Mesendoderm (in vitro differentiated cells): ENCODE data around the gene SMARCA2.

ENCODE experiments used
- DNase-seq: peaks from one replicate; pipeline ENCODE4 v3.0.0; 2013
- H2AK5ac ChIP-seq: 2 replicates; pipeline ENCODE4 v1.6.1; 2013; ENCODE audit warnings: low read length, inconsistent platforms
- H2BK120ac ChIP-seq: 2 replicates; pipeline ENCODE4 v1.6.1; 2013; ENCODE audit warnings: low read depth, mild to moderate bottlenecking, low read length, moderate library complexity, mixed read lengths
- H2BK15ac ChIP-seq: replicated peaks from 2 replicates; pipeline ENCODE4 v1.6.1; 2013; ENCODE audit warnings: low read depth, mild to moderate bottlenecking, moderate library complexity
- H2BK5ac ChIP-seq: 2 replicates; pipeline ENCODE4 v1.6.1; 2013; ENCODE audit warnings: low read length, inconsistent platforms
- H3K18ac ChIP-seq: 2 replicates; pipeline ENCODE4 v1.6.1; 2013; ENCODE audit warnings: mild to moderate bottlenecking, low read length, mixed read lengths
- H3K23ac ChIP-seq: one replicate; pipeline ENCODE4 v1.6.1; 2013; ENCODE audit warnings: low read length
- H3K27ac ChIP-seq: 2 replicates; pipeline ENCODE4 v1.5.1; 2013; ENCODE audit warnings: low read depth, mild to moderate bottlenecking, inconsistent platforms, low read length, moderate library complexity
- H3K27me3 ChIP-seq: 2 replicates; pipeline ENCODE4 v1.6.1; 2013; ENCODE audit warnings: low read length, control low read depth, mild to moderate bottlenecking, inconsistent platforms; ENCODE audit not compliant: insufficient read depth, poor library complexity
- H3K36me3 ChIP-seq: 2 replicates; pipeline ENCODE4 v1.6.1; 2013; ENCODE audit warnings: low read length, inconsistent platforms; ENCODE audit not compliant: control insufficient read depth, insufficient read depth
- H3K4ac ChIP-seq: one replicate; pipeline ENCODE4 v1.6.1; 2013; ENCODE audit warnings: low read depth, mild to moderate bottlenecking, low read length, moderate library complexity
- H3K4me1 ChIP-seq: 2 replicates; pipeline ENCODE4 v1.6.1; 2013; ENCODE audit warnings: low read depth, low read length, inconsistent platforms; ENCODE audit not compliant: control insufficient read depth
- H3K4me2 ChIP-seq: 2 replicates; pipeline ENCODE4 v1.6.1; 2013; ENCODE audit warnings: low read length
- H3K4me3 ChIP-seq: 2 replicates; pipeline ENCODE4 v1.5.1; 2013; ENCODE audit warnings: mild to moderate bottlenecking, low read length
- H3K56ac ChIP-seq: one replicate; pipeline ENCODE4 v1.6.1; 2013; ENCODE audit warnings: low read length
- H3K79me1 ChIP-seq: 2 replicates; pipeline ENCODE4 v1.6.1; 2013; ENCODE audit warnings: low read length, inconsistent platforms
- H3K79me2 ChIP-seq: 2 replicates; pipeline ENCODE4 v1.6.1; 2013; ENCODE audit warnings: mild to moderate bottlenecking, low read length; ENCODE audit not compliant: control insufficient read depth, insufficient read depth
- H3K9ac ChIP-seq: 2 replicates; pipeline ENCODE4 v1.6.1; 2013; ENCODE audit warnings: low read length, inconsistent platforms
- H4K5ac ChIP-seq: one replicate; pipeline ENCODE4 v1.6.1; 2013; ENCODE audit warnings: low read length
- H4K8ac ChIP-seq: one replicate; pipeline ENCODE4 v1.6.1; 2013; ENCODE audit warnings: low read depth, mild to moderate bottlenecking, control low read depth, low read length, moderate library complexity
- WGBS: extraction: QIAGEN DNeasy Blood & Tissue Kit; methylation state at CpG from one replicate; pipeline ENCODE4 v1.1.7; 2013; ENCODE audit warnings: low lambda C conversion rate, missing lambda C conversion rate; ENCODE audit not compliant: insufficient coverage; ENCODE audit errors: extremely low coverage; 5-methylcytosine and 5-hydroxymethylcytosine counted together

The SMARCA2 gene

DNA sequence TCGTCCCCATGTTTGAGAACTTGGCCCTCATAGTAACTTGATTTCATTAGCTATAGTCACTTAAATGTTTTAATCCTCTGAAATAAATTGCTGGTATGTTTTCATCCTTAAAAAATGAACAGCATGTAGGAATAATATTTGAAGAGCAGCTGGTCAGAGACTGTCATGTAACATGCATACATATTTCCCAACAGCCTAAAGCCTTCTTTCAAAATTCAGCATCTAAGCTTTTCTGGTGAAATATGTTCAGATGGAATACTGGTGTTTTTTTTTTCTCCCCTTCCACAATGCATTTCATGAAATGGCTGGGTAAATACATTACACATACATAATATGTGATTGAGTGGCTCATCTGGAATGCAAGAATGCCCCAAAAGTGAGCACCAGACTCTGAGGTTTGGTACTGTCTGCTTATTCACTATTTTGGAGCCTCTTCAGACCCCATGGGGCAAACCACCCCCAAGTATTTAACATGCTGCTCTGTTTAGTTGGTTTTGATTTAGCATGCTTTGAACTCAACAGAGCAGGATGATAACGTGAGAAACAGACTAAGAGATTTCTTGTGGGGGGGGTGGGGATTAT, 94.0 kb downstream of the SMARCA2 start:
- no peaks in the 10 kb centered on the region for H3K4me1 ChIP-seq
- H2BK15ac ChIP-seq = no peak overlapping the region
- no peak overlapping the region for H3K9ac ChIP-seq
- H3K4me3 ChIP-seq = no peak overlapping the region
- no peak overlapping the region for H4K5ac ChIP-seq
- H3K27ac ChIP-seq = no peak overlapping the region
- no peak for DNase-seq
- WGBS = no CpG with 5 or more reads among the region's 2 CpGs
- no peak overlapping the region for H3K4me2 ChIP-seq
- no peak overlapping the region for H3K56ac ChIP-seq
- H3K79me1 ChIP-seq = no peaks in the 10 kb centered on the region
- no peak overlapping the region for H2AK5ac ChIP-seq
- no peaks in the 10 kb centered on the region for H3K27me3 ChIP-seq
- H3K4ac ChIP-seq = no peak overlapping the region
- no peak overlapping the region for H3K18ac ChIP-seq
- no peak overlapping the region for H4K8ac ChIP-seq
- no peaks in the 10 kb centered on the region for H3K79me2 ChIP-seq
- H2BK5ac ChIP-seq = no peak overlapping the region
- no peak overlapping the region for H2BK120ac ChIP-seq
- H3K36me3 ChIP-seq = no peaks in the 10 kb centered on the region
- no peak overlapping the region for H3K23ac ChIP-seq

DNA sequence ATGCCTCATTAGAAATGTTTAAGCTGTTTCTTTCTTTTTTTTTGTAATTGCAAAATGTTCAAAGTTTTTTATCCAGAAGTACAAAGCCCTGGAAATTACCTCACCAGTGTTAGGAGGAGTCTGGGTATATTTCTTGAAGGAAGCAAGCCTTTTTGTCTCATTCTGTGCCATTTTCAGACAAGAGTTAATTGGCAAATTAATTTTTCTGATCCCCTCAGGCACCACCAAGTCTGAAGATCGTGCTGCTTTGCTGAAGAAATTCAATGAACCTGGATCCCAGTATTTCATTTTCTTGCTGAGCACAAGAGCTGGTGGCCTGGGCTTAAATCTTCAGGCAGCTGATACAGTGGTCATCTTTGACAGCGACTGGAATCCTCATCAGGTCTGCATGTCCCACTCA, 94.9 kb downstream of the SMARCA2 start:
- WGBS = no CpG with 5 or more reads among the region's 2 CpGs
- no peak overlapping the region for H3K27ac ChIP-seq

GRCh38 chr9:2116073-2116472, 100.9 kb downstream of the SMARCA2 start:
- H2BK120ac ChIP-seq = no peak overlapping the region
- no peak overlapping the region for H3K18ac ChIP-seq
- no peak overlapping the region for H3K9ac ChIP-seq
- H2AK5ac ChIP-seq = no peak overlapping the region
- WGBS = no CpG with 5 or more reads among the region's 3 CpGs
- H3K56ac ChIP-seq = no peak overlapping the region
- H4K8ac ChIP-seq = no peak overlapping the region
- no peaks in the 10 kb centered on the region for H3K36me3 ChIP-seq
- H2BK15ac ChIP-seq = no peak overlapping the region
- no peak overlapping the region for H3K4ac ChIP-seq
- DNase-seq = peak; percentile 67
- H3K4me3 ChIP-seq = no peak overlapping the region
- no peaks in the 10 kb centered on the region for H3K27me3 ChIP-seq
- H3K79me1 ChIP-seq = no peaks in the 10 kb centered on the region
- H3K27ac ChIP-seq = no peak overlapping the region
- H4K5ac ChIP-seq = no peak overlapping the region
- no peaks in the 10 kb centered on the region for H3K4me1 ChIP-seq
- H3K23ac ChIP-seq = no peak overlapping the region
- no peak overlapping the region for H2BK5ac ChIP-seq
- H3K79me2 ChIP-seq = no peaks in the 10 kb centered on the region
- H3K4me2 ChIP-seq = no peak overlapping the region

More for the DNA sequence above, 94.9 kb downstream of the SMARCA2 start:
- H3K79me2 ChIP-seq = no peaks in the 10 kb centered on the region
- H2BK15ac ChIP-seq = no peak overlapping the region
- no peaks in the 10 kb centered on the region for H3K79me1 ChIP-seq
- H3K4me2 ChIP-seq = no peak overlapping the region
- no peaks in the 10 kb centered on the region for H3K36me3 ChIP-seq
- H3K23ac ChIP-seq = no peak overlapping the region
- H4K5ac ChIP-seq = no peak overlapping the region
- H2AK5ac ChIP-seq = no peak overlapping the region
- H3K4ac ChIP-seq = no peak overlapping the region
- H4K8ac ChIP-seq = no peak overlapping the region
- no peak for DNase-seq
- H3K56ac ChIP-seq = no peak overlapping the region
- no peaks in the 10 kb centered on the region for H3K4me1 ChIP-seq
- H2BK5ac ChIP-seq = no peak overlapping the region
- no peak overlapping the region for H3K4me3 ChIP-seq
- no peak overlapping the region for H3K9ac ChIP-seq
- no peaks in the 10 kb centered on the region for H3K27me3 ChIP-seq
- H2BK120ac ChIP-seq = no peak overlapping the region
- no peak overlapping the region for H3K18ac ChIP-seq

DNA sequence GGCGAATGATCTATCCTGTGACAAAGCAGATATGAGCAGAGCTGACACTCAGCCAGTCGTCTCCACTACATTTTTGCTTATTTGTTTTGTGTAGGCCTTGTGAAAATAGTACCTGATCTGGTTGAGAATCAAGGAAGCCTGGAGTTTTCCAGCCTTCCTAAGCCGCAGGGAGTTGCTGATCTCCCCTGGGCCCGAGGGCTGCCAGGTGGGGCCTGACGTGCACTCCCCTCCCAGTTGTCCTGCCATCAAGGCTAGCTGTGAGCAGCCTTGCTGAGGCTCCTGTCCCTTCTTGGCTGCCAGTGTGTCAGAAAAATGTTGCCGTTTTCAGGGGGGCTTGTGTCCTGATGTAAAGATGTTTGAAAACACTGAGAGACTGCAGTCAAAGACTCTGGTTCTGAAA, 102.4 kb downstream of the SMARCA2 start:
- WGBS = no CpG with 5 or more reads among the region's 6 CpGs
- no peaks in the 10 kb centered on the region for H3K4me1 ChIP-seq

GRCh38 chr9:2119566-2119965, 104.4 kb downstream of the SMARCA2 start:
- Histone ChIP-seq H3K79me1 (no peaks in the 10 kb centered on the region), H3K4me1 (no peaks in the 10 kb centered on the region), H3K36me3 (no peaks in the 10 kb centered on the region), H2BK120ac (no peak overlapping the region), H3K4ac (no peak overlapping the region), H3K23ac (no peak overlapping the region), H2AK5ac (no peak overlapping the region), H2BK5ac (no peak overlapping the region), H3K27ac (no peak overlapping the region), H3K4me3 (no peak overlapping the region), H3K18ac (no peak overlapping the region), H2BK15ac (no peak overlapping the region), H3K56ac (no peak overlapping the region), H3K9ac (no peak overlapping the region), H4K8ac (no peak overlapping the region), H3K27me3 (no peaks in the 10 kb centered on the region), H4K5ac (no peak overlapping the region), H3K79me2 (no peaks in the 10 kb centered on the region), H3K4me2 (no peak overlapping the region)
- no peak for DNase-seq
- WGBS = no CpG with 5 or more reads among the region's 9 CpGs

More for the DNA sequence above, 102.4 kb downstream of the SMARCA2 start:
- no peak overlapping the region for H4K8ac ChIP-seq
- no peaks in the 10 kb centered on the region for H3K79me1 ChIP-seq
- no peak overlapping the region for H3K18ac ChIP-seq
- no peak overlapping the region for H2BK5ac ChIP-seq
- no peak overlapping the region for H4K5ac ChIP-seq
- H3K23ac ChIP-seq = no peak overlapping the region
- H3K36me3 ChIP-seq = no peaks in the 10 kb centered on the region
- H3K56ac ChIP-seq = no peak overlapping the region
- H3K27ac ChIP-seq = no peak overlapping the region
- H3K4ac ChIP-seq = no peak overlapping the region
- no peak overlapping the region for H2BK120ac ChIP-seq
- no peak overlapping the region for H2AK5ac ChIP-seq
- H2BK15ac ChIP-seq = no peak overlapping the region
- no peaks in the 10 kb centered on the region for H3K27me3 ChIP-seq
- no peak overlapping the region for H3K9ac ChIP-seq
- no peak for DNase-seq
- H3K4me2 ChIP-seq = no peak overlapping the region
- H3K4me3 ChIP-seq = no peak overlapping the region
- H3K79me2 ChIP-seq = no peaks in the 10 kb centered on the region
